Vagina (tissue), 2 donors: Measurements from ENCODE around the gene ZBTB16. TPM values are rescaled to one million over a fixed set of nuclear protein-coding genes. Genes with fewer than 3 reads are reported as not detected.

Source experiments
- DNase-seq, 2 donors: peaks; one replicate each; pipeline ENCODE4 v3.0.0-alpha.2; 2017; ENCODE audit errors: extremely low spot score in 2 of 2
- H3K27ac ChIP-seq: fragments of 200-600 bp; sonication (generic); one replicate; pipeline ENCODE4 v1.5.1; 2019
- H3K27me3 ChIP-seq: fragments of 200-600 bp; sonication (generic); one replicate; pipeline ENCODE4 v1.5.1; 2019
- H3K36me3 ChIP-seq, 2 donors: fragments of 200-600 bp; sonication (generic); one replicate each; pipeline ENCODE4 v1.5.1; 2017 to 2019
- H3K4me1 ChIP-seq: fragments of 200-600 bp; sonication (generic); one replicate; pipeline ENCODE4 v1.5.1; 2019
- H3K4me3 ChIP-seq, 2 donors: fragments of 200-600 bp; sonication (generic); 1 replicate in 1 of 2; 2 replicates in 1 of 2; pipeline ENCODE4 v1.5.1; 2016 to 2019
- H3K9me3 ChIP-seq: fragments of 200-600 bp; sonication (generic); one replicate; pipeline ENCODE4 v1.5.1; 2019
- CTCF ChIP-seq, 3 experiments: fragments of 450-650 bp in 2 of 3; fragments of 200-600 bp in 1 of 3; sonication (generic) in 1 of 3; IDR thresholded peaks; one replicate each; pipeline ENCODE4 v1.5.1; 2017 to 2019; ENCODE audit warnings: antibody characterized with exemption in 3 of 3, mild to moderate bottlenecking in 2 of 3, moderate library complexity in 2 of 3
- POLR2A ChIP-seq, 2 donors: fragments of 450-650 bp; IDR thresholded peaks; one replicate each; pipeline ENCODE4 v1.6.1; 2017; ENCODE audit warnings: antibody characterized with exemption in 2 of 2, mild to moderate bottlenecking in 2 of 2, moderate library complexity in 2 of 2
- POLR2AphosphoS5 ChIP-seq, 2 donors: sonication (generic); formaldehyde crosslinking; IDR thresholded peaks; one replicate each; pipeline ENCODE4 v1.9.0; 2017; ENCODE audit warnings: antibody characterized with exemption in 2 of 2, mild to moderate bottlenecking in 2 of 2, low read depth in 1 of 2; ENCODE audit not compliant: insufficient read depth in 1 of 2
- intact Hi-C: fragments of 100-400 bp; cut with DNase I; formaldehyde crosslinking; loops from one replicate; pipeline ENCODE4 v1.15.1; 2023
- total RNA-seq: library from RNA; depleted of rRNA; stranded (reverse); fragments of >200 nt; gene quantifications from one replicate; pipeline ENCODE4 v1.2.3, GENCODE V29; 2016

ZBTB16 gene
- total RNA-seq, 1 donor from 2014 or later, result 243 TPM

- no peak for TF ChIP-seq POLR2A (IDR thresholded peaks at IDR 0.05)
- no peak for TF ChIP-seq POLR2AphosphoS5 (IDR thresholded peaks at IDR 0.05; ENCODE audit: insufficient read depth in 1 of 2, low read depth in 1 of 2)
- no peak for TF ChIP-seq CTCF (IDR thresholded peaks at IDR 0.05)
- no peak for DNase-seq
- no peaks in the 10 kb centered on the region for H3K27me3 ChIP-seq
- H3K9me3 ChIP-seq, result no peaks in the 10 kb centered on the region
- intact Hi-C loops, result loop anchor here (5.0 to 10.0 kb wide), 2 partner anchors 86 to 189 kb away; no protein-coding TSS in a partner anchor
- peaks cover 10 to 62% of the 10 kb centered on the region in 2 donors for H3K36me3 ChIP-seq
- no peak overlapping the region for H3K4me3 ChIP-seq
- H3K4me1 ChIP-seq, result peaks cover 30% of the 10 kb centered on the region
- H3K27ac ChIP-seq, result peak overlapping the region; percentile 23
These were observed 191.7 kb downstream of the ZBTB16 start for GRCh38 chr11:114250993-114251814.

- H3K36me3 ChIP-seq, result peaks cover 10 to 57% of the 10 kb centered on the region in 2 donors
- H3K9me3 ChIP-seq, result no peaks in the 10 kb centered on the region
- intact Hi-C loops, result loop anchor here (5.0 to 10.0 kb wide), 2 partner anchors 87 to 190 kb away; no protein-coding TSS in a partner anchor
- no peak for DNase-seq
- no peak overlapping the region for H3K4me3 ChIP-seq
- peak overlapping the region; percentile 23 for H3K27ac ChIP-seq
- TF ChIP-seq POLR2A (IDR thresholded peaks at IDR 0.05), result no peak
- H3K4me1 ChIP-seq, result peaks cover 36% of the 10 kb centered on the region
- no peaks in the 10 kb centered on the region for H3K27me3 ChIP-seq
These were observed 192.4 kb downstream of the ZBTB16 start for GRCh38 chr11:114251815-114252337.

GRCh38 chr11:114252767-114253166, 193.3 kb downstream of the ZBTB16 start:
- Histone ChIP-seq H3K4me3 (no peak overlapping the region), H3K27me3 (no peaks in the 10 kb centered on the region), H3K4me1 (peaks cover 45% of the 10 kb centered on the region), H3K27ac (no peak overlapping the region), H3K36me3 (peaks cover 10 to 48% of the 10 kb centered on the region in 2 donors), H3K9me3 (no peaks in the 10 kb centered on the region)
- intact Hi-C loops, result loop anchor here (5.0 to 10.0 kb wide), 2 partner anchors 88 to 190 kb away; no protein-coding TSS in a partner anchor
- TF ChIP-seq POLR2AphosphoS5 (IDR thresholded peaks at IDR 0.05; ENCODE audit: insufficient read depth in 1 of 2, low read depth in 1 of 2), result no peak
- TF ChIP-seq POLR2A (IDR thresholded peaks at IDR 0.05), result no peak
- TF ChIP-seq CTCF (IDR thresholded peaks at IDR 0.05), result no peak
- no peak for DNase-seq

- intact Hi-C loops, result loop anchor here (5.0 to 10.0 kb wide), 2 partner anchors 89 to 191 kb away; no protein-coding TSS in a partner anchor
- Histone ChIP-seq H3K4me3 (no peak overlapping the region), H3K27me3 (no peaks in the 10 kb centered on the region), H3K27ac (no peak overlapping the region), H3K4me1 (peaks cover 55% of the 10 kb centered on the region), H3K36me3 (peaks cover 10 to 38% of the 10 kb centered on the region in 2 donors), H3K9me3 (no peaks in the 10 kb centered on the region)
- TF ChIP-seq POLR2A (IDR thresholded peaks at IDR 0.05) (no peak), CTCF (IDR thresholded peaks at IDR 0.05) (no peak), POLR2AphosphoS5 (IDR thresholded peaks at IDR 0.05; ENCODE audit: insufficient read depth in 1 of 2, low read depth in 1 of 2) (no peak)
- no peak for DNase-seq
These were observed 194.3 kb downstream of the ZBTB16 start for GRCh38 chr11:114253771-114254170.

- intact Hi-C loops, result loop anchor here (5.0 to 10.0 kb wide), 2 partner anchors 90 to 192 kb away; no protein-coding TSS in a partner anchor
- peaks cover 10 to 34% of the 10 kb centered on the region in 2 donors for H3K36me3 ChIP-seq
- no peak for DNase-seq
- H3K27ac ChIP-seq, result no peak overlapping the region
- H3K27me3 ChIP-seq, result no peaks in the 10 kb centered on the region
- TF ChIP-seq CTCF (IDR thresholded peaks at IDR 0.05) (no peak), POLR2A (IDR thresholded peaks at IDR 0.05) (no peak), POLR2AphosphoS5 (IDR thresholded peaks at IDR 0.05; ENCODE audit: insufficient read depth in 1 of 2, low read depth in 1 of 2) (no peak)
- H3K4me1 ChIP-seq, result peaks cover 64% of the 10 kb centered on the region
- no peaks in the 10 kb centered on the region for H3K9me3 ChIP-seq
- no peak overlapping the region for H3K4me3 ChIP-seq
These were observed 195.1 kb downstream of the ZBTB16 start for GRCh38 chr11:114254571-114255146.
